HG03196 (cell line): ENCODE data around the gene RNF220.

Experiments used
- ATAC-seq: cut with Tn5 transposase; IDR thresholded peaks from one replicate; pipeline ENCODE4 v1.9.1; 2021; ENCODE audit not compliant: unreplicated experiment

Gene RNF220

DNA sequence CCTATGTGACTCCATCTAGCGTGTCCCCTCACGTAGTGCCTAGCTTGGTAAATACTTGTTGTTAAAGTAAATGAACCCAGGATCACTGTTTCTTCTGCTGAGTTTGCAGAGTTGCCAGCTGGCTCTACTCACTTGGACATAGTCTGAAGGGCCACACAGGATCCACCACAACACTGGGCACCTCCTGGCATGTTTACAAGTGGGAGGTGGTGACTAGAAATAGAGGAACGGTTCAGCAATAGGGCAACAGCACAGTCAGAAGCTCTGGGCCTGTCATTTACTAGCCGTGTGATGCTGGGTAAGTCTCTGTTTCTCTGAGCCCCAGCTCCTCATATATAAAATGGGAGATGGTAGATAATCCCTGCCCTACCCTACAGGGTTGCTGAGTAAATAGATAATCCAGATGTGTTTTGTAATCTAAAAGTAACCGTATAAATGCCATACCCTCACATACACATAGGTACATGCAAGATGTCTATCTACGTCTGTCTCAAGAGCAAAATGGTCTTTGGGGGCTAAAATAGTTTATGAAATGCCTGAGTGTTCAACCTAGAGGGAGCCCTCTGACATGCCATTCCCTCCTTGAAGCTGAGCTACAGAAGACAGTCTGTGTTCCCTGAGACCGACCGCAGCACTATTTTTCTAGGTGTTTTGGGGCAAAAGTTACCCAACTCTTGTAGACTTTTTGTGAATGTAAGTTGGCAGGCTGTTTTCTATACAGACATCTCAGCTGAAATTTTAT, 20.5 kb downstream of the RNF220 start:
- no peak for ATAC-seq

DNA sequence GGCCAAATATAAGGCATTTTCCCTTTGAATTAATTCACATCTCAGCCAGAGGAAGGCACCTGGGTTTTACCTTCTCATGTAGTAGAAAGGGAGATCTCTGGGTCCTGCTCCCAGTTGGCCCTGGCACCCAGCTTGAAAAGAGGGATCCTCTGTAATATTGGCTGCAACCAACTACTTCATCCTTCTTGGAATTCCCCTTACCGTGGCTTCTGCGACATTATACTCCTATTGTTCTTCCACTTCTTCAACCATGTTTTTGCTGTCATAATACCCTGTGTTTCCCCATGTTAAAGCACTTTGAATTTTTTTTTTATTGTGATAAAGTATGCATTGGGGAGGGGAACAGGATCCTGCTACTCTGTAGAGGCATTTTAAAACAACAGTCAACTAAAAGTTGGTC, 26.8 kb downstream of the RNF220 start:
- ATAC-seq, result no peak

DNA sequence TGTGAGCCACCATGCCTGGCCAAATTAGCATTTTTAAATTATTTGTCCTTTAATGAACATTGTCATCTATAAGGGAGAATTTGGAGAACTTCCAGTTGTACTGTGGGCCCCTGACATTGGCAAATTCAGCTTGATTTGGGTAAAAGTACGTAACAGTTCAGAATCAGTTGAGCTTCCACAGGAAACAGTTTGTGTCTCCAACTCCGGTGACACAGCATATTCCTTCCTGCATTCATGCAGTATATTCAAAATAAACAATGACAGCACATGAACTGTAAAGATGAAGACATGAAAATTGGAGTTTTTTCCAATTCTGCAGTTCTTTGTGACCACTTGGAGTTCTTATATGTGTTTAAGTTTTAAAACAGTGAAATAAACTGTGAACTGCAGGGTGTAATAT, 28.2 kb downstream of the RNF220 start:
- no peak for ATAC-seq

DNA sequence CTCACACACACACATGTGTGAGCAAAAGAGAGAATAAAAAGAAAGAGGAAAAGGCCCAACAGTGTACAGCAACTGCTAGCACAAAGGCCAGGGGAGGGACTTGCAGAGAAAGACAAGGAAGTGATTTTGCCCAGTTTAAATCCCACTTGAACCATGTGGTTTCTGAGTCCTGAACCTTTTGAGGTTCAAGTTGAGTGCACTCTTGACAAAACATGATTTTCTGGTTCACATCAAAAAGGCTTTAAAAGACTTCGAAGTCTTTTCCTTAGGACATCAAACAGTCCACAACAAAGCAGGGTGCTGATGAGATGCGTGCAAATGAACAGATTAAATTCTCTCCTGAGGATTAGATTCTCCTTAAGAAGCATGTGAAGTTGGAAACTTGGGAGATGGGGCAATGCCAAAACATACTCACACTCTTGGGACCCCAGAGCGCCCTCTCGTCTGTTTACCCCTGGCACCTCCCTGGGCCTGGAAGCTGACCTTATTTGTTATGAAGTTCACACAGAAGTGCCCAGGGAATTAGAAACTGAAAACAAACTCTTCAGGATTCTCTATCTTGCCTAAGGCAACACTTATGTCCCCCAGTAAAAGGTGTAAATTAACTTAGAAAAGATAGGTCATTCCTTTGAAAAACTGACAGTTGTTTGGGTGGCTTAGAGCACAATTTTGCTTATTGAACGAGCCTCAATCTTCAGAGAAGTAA, 31.5 kb downstream of the RNF220 start:
- no peak for ATAC-seq

DNA sequence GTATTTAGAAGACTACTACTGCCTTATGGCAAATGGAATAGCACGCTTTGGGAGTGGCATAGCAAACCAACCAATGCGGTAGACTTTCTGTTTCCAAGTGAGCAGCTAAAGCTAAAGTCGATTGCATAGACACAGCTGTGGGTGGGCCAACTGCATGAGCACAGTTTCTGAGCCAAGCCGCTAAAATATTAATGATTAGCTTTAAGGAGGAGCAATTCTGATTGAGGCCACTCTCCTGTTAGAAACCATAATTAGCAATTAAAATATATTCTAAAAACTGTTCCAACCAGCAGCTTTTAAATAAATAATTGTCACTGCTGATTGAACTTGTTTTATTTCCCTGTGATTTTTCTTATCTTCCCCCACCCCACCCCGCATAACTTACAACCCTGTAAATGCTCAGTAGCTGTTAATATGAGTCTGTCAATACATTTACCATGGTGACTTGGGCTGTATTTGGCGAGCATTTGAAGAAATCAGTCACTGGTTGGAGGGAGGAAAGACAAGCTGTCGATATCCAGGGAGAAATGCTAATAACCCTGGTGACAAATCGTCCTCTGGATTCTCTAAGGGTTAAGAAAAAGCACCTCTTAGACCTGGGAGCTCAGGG, 32.2 kb downstream of the RNF220 start:
- ATAC-seq, result no peak

DNA sequence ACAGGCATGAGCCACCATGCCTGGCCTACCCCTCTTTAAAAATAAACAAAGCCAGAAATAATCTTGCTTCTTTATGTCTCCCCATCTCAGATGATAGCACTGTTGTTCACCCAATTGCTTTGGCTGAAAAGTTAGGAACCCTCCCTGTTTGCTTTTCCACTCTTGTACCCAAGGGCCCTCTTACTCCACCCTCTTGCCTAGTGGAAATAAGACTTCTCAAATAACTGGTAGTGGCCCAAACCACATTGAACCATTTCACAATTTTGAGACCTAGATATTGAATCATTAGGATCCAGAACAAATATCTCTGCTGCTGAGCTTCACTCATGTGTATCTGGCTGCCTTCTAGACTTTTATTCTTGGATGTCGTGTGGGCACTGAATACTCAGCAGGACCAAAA, 37.7 kb downstream of the RNF220 start:
- no peak for ATAC-seq

DNA sequence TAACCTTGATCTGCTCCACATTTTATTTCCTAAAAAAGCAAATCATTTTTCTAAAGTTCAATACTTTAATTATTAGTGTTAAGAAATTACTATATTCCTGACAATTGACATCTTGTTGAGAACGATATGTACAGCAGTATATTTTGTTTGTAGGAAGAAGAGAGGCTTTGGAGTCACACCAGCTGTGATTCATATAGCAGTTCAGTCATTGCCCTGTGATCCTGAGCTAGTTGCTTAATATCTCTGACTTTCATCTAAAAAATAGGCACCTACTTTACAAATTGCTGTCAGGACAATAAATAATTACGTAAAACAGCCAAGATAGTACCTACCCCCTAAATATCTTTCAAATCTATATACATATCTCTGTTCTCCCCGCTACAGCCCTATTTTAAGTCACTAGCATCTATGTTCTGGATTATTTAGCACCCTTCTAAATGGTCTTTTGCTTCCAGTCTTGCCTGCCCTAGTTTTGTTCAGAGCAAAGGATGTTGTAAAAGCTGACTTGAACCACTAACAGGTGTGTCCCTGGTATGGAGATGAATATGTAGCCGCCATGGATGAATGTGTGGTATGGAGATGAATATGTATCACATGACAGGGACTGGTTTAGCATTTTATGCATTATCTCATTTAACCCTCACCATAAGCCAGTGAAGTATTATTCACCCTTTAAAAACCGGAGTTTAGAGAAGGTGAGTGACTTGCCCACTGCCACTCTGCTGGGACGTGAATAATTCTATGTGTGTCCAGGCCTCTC, 42.2 kb downstream of the RNF220 start:
- no peak for ATAC-seq

DNA sequence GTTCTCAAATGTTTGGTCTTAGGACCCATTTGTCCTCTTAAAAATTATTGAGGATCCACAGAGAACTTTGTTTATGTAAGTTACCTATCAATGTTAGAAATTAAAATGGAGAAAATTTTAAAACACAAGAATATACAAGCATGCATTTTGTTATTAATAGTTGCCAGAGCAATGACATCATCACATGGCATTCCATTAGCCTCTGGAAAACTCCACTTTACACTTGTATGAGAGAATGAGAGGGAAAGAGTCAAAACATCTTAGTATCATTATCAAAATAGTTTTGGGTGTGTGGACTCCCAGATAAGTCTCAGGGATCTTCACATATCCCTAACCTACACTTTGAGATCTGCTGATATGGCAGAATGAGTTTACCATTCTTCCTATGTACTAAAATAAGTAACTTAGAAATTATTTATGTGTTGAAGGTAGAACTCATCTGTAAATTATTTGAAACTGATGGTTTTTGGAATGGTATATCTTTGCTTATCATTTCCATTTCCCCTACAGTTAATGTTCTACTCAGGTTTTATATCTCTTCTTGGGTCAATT, 48.8 kb downstream of the RNF220 start:
- no peak for ATAC-seq

DNA sequence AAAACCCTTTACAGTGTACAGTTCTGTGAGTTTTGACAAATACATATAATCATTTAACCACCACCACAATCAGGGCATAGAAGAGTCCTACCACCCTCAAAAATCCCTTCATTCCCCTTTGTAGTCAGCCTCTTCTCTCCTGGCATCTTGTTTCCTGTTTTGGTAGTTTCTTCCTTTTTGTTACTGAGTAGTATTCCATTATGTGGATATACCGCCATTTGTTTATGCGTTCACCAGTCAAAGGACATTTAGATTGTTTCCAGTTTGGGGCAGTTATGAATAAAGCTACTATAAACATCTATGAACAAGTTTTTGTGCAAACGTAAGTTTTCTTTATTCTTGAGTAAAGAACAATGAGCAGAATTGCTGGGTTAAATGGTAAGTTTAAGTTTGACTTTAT, 49.6 kb downstream of the RNF220 start:
- no peak for ATAC-seq

DNA sequence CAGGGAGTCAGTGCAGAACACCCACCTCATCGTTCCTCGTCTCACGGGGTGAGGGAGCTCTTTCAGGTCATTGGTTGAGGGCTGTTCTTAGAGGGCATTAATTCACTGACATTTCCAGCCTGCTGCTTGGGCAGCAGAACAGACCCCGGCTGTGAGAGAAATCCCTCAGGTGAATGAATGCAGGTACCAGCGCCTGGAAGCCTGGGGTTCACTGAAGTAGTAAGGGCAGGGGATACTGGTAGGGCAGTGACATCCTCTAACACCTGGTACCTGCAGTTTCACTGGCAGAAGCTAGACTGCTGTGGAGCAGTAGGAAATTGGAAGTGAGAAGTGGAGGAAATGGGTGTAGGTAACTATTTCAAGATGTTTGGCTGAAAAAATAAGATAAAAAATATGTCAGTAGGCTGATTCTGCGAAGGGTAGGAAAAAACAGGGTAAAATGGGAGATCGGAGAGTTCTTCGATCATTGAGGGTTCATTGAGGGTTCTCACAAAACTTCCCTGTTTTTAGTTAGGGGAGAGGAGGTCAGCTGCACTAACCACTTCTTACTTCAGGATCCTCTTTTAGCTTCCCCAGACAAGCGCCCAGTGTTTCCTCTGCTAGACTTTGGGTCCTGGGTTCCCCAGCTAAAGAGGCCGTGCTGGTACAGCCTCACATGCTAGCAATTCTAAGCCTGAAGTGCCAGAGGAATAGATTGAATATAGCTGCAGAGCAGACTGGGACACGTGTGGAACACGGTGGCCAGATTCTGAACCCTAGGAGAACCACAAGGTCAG, 55.2 kb downstream of the RNF220 start:
- no peak for ATAC-seq

DNA sequence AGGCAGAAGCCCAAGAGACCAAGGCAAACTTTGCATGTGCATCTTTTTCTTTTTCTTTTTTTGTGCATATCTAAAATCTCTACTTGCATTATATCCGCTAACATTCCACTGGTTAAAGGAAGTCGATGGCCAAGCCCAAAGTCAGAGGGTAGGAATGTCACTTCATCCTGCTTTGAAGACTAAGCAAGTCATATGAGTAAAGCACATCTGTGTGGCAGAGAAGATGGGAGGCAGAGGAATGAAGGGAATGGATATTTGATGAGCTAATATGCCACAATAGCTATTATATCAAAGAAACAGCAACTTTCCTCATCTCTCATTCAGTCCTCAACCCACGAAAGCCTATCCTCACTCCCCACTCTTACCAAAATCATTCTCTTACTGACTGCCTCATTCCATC, 59.3 kb downstream of the RNF220 start:
- ATAC-seq, result no peak

DNA sequence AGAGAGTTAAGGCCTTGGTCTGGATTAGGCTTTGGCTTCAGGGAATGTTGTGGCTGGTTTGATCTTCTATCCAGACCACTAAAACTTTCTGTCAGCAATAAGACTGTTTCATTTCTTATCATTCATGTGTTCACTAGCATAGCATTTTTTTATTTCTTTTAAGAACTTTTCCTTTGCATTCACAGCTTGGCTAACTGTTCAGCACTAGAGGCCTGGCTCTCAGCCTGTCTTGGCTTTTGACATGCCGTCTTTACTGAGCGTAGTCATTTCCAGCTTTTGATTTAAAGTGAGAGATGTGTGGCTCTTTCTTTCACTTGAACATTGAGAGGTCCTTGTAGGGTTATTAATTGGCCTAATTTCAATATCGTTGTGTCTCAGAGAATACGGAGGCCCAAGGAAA, 62.5 kb downstream of the RNF220 start:
- ATAC-seq, result no peak

DNA sequence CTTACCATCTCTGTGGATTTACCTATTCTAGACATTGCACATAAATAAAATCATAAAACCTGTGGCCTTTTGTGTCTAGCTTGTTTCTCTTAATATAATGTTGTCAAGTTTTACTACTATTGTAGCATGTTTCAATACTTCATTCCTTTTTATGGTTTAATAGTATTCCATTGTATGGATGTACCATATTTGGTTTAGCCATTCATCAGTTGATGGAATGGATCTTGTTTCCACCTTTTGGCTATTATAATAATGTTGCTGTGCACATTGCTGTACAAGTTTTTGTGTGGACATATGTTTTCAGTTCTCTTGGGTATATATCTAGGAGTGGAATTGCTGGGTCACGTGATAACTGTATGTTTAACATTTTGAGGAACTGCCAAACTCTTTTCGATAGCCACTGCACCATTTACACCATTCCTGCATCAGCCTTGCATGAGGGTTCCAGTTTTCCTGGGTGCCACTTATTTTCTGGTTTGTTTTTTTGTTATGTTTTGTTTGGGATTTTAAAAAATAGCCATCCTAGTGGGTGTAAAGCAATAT, 66.9 kb downstream of the RNF220 start:
- ATAC-seq, result no peak

DNA sequence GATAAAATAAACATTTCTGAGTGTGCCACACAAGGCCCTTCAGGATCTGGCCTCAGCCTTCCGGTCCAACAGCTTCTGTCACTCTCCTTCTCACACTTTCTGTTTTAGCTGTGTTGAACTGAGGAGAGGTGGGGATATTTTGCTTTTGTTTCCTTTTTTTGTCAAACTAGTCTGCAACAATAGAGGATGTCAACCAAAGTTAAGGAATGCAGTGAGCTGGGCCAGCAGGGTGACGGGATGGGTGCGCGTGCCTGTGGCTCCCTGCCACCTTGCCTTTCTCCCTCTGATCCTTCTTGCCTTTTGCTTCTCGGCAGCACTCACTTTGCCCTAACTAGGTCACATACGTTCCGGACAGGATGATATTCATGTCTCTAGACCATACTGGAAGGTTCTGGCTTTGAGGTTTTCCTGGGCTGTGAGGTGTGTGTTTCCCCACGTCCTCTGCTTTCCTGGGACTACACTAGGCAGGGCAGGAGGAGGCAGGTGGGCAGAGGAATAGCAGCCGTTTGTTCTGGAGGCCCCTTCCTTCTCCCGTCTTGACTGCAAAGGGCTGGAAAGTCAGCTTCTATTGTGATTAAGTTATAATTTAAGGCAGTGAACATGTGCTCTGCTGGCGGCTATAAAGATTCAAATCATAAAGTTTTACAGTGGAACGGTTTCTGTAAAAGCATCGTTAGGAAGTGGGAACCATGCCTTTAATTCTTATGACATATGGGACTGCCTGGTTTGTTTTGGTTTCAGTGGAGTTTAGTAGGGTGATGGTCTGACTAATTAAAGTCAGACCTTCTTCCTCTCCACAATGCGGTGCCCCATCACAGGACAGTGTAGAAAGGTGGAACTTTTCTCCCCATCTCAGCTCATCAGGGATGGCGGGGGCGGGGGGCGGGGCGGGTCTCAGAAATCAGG, 67.8 kb downstream of the RNF220 start:
- no peak for ATAC-seq

DNA sequence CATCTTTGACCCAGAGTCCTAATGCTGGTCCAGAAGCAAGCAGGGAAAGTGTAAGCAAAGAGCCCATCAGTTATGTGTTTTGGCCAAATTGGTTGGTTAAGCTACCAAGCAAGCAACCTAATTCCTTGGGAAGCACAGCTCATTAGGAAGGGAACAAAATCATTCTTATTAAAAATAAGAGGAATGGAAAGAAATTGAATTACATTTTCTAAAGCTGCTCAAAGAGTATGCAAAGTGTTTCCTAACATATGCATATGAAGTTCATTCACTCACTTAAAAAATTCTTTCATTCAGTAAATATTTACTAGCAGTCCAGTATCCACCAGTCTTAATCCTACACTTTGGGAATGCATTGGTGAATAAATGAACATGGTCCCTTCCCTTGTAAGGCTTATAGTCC, 71.8 kb downstream of the RNF220 start:
- ATAC-seq, result no peak

DNA sequence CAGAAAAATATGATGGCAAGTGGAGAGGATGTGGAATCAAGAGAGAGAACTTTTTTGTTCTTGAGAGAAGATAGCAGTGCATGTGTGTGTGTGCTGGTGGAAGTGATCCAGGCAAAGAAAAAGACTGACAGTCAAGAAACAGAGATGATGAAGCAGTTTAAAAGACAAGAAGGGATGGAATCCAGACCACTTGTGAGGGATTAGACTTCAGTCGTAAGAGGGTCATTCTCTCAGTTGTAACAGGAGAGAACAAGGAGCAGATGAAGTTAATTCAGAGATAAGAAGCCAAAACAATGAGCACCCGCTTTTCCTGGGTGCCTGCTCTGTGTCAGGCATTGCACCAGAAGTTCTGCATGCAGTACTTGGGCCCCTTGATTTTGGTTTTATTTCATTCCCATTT, 76.6 kb downstream of the RNF220 start:
- ATAC-seq, result no peak

DNA sequence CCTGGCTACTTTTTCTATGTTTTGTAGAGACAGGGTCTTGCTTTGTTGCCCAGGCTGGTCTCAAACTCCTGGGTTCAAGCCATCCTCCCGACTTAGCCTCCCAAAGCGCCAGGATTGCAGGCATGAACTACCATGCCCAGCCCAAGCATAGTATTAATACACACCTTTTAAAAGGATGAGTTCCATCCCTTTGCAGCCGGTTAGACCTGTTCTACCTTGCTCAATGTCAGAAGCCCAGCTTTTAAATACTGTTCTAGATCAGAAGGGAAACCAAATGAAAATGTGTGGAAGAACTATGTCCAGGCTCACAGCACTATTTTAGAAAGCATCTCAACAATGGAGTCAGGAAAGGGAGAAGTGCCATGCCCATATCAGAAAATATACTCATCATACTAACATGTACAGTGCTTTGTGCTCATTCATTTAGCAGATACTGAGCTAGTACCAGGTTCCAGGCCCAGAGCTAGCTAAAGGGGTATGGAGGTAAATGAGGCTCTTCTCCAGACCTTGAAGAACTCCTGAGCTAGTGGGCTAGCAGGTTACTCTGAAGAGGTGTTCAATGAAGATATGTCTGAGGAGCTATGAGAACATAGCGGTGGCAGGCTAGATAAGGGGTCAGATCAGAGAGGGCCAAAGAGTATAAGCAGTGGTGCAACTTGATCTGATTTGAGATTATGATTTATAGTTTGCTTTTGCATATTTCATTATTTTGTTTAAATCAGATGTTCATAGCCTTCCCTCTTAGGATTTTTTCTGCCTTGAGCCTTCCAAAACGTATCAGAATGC, 78.2 kb downstream of the RNF220 start:
- ATAC-seq, result no peak

DNA sequence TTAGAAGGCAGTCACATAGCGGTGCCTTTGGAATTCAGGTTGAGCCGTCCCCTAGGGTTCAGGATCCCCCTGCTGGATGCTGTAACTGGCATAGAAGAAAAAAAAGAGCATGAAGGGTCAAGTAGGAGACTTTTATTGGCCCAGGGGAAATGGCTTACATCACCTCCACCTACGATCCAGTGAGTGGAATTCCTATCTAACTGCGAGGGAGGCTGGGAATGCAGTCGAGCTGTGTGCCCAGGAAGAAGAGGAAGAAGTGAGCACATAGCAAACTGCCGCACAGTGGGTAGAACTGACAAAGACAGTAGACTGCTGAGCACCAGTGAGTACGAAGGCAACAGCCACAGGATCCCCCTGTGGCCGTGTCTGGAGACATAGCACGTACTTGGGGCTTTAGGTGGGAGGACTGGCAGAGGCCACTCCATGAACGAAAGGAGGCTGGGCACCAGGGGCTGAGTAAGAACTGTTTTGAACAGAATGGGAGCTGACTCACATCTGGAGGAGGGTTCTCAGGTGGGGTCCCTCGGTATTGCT, 79.2 kb downstream of the RNF220 start:
- ATAC-seq, result no peak
